HG03521 (cell line): ENCODE measurements around the gene WNT2B.

ENCODE experiments used
- ATAC-seq: cut with Tn5 transposase; IDR thresholded peaks from one replicate; pipeline ENCODE4 v1.9.1; 2021; ENCODE audit warnings: mild to moderate bottlenecking, moderate library complexity; ENCODE audit not compliant: unreplicated experiment

Gene WNT2B

GRCh38 chr1:112564081-112564480 is 55.3 kb downstream of the WNT2B start:
- no peak for ATAC-seq

GRCh38 chr1:112565800-112566199 is 57.0 kb downstream of the WNT2B start:
- no peak for ATAC-seq

- no peak for ATAC-seq
Measured at GRCh38 chr1:112575154-112575804, 66.5 kb downstream of the WNT2B start.

GRCh38 chr1:112576240-112576639 is 67.5 kb downstream of the WNT2B start:
- no peak for ATAC-seq
